Erythroblast (primary cell): Measurements from ENCODE around the gene LSM11.

ENCODE experiments used
- GATA1 ChIP-seq: IDR thresholded peaks from 2 replicates; pipeline ENCODE4 v1.6.1; 2011; ENCODE audit warnings: low read depth, mild to moderate bottlenecking, control low read depth, low read length, moderate library complexity
- POLR2A ChIP-seq: IDR thresholded peaks from 2 replicates; pipeline ENCODE4 v1.6.1; 2011; ENCODE audit warnings: mild to moderate bottlenecking, low read length

- no peak for TF ChIP-seq POLR2A
- TF ChIP-seq GATA1 = no peak
Observed at GRCh38 chr5:157767689-157768088, 24.2 kb downstream of the LSM11 start.
